Parathyroid adenoma (tissue), 2 donors: Measurements from ENCODE around the gene ATP5PO.

Experiments used
- H2AFZ ChIP-seq: fragments of 300-600 bp; sonication (generic); one replicate; pipeline ENCODE4 v1.7.0; 2017; ENCODE audit warnings: antibody characterized with exemption, mild to moderate bottlenecking
- H3K27ac ChIP-seq: fragments of 300-600 bp; sonication (generic); one replicate; pipeline ENCODE4 v1.7.0; 2017
- H3K27me3 ChIP-seq: fragments of 300-600 bp; sonication (generic); one replicate; pipeline ENCODE4 v1.7.0; 2017; ENCODE audit warnings: low read length; ENCODE audit not compliant: control insufficient read depth, insufficient read depth
- H3K36me3 ChIP-seq: fragments of 300-600 bp; sonication (generic); one replicate; pipeline ENCODE4 v1.7.0; 2017; ENCODE audit warnings: low read length; ENCODE audit not compliant: control insufficient read depth, insufficient read depth
- H3K4me1 ChIP-seq: fragments of 300-600 bp; sonication (generic); one replicate; pipeline ENCODE4 v1.7.0; 2017; ENCODE audit warnings: control low read depth
- H3K4me2 ChIP-seq: fragments of 300-600 bp; sonication (generic); one replicate; pipeline ENCODE4 v1.7.0; 2017; ENCODE audit warnings: low read length
- H3K4me3 ChIP-seq: fragments of 300-600 bp; sonication (generic); one replicate; pipeline ENCODE4 v1.7.0; 2017; ENCODE audit warnings: low read depth, low read length
- H3K79me2 ChIP-seq: fragments of 300-600 bp; sonication (generic); one replicate; pipeline ENCODE4 v1.7.0; 2017; ENCODE audit warnings: control low read depth
- H3K9ac ChIP-seq: fragments of 300-600 bp; sonication (generic); one replicate; pipeline ENCODE4 v1.7.0; 2017; ENCODE audit warnings: mild to moderate bottlenecking
- H3K9me3 ChIP-seq: fragments of 300-600 bp; sonication (generic); one replicate; pipeline ENCODE4 v1.7.0; 2017; ENCODE audit warnings: low read length; ENCODE audit not compliant: control insufficient read depth
- CTCF ChIP-seq: fragments of 300-600 bp; sonication (generic); IDR thresholded peaks from one replicate; pipeline ENCODE4 v1.7.0; 2017; ENCODE audit warnings: antibody characterized with exemption, mild to moderate bottlenecking
- donor health status: primary hyperparathyroidism.

The ATP5PO gene

GRCh38 chr21:33878824-33879223 lies 36.8 kb downstream of the ATP5PO start:
- H3K4me3 ChIP-seq = no peak overlapping the region
- no peak overlapping the region for H2AFZ ChIP-seq
- H3K36me3 ChIP-seq = no peaks in the 10 kb centered on the region
- H3K79me2 ChIP-seq = no peaks in the 10 kb centered on the region
- no peak overlapping the region for H3K9ac ChIP-seq
- H3K4me2 ChIP-seq = no peak overlapping the region
- TF ChIP-seq CTCF = no peak
- no peaks in the 10 kb centered on the region for H3K9me3 ChIP-seq
- no peaks in the 10 kb centered on the region for H3K4me1 ChIP-seq
- H3K27ac ChIP-seq = no peak overlapping the region
- H3K27me3 ChIP-seq = no peaks in the 10 kb centered on the region

GRCh38 chr21:33875026-33875695 lies 40.4 kb downstream of the ATP5PO start:
- Histone ChIP-seq H3K9me3 (no peaks in the 10 kb centered on the region), H3K27me3 (no peaks in the 10 kb centered on the region), H3K9ac (no peak overlapping the region), H3K27ac (no peak overlapping the region), H3K79me2 (no peaks in the 10 kb centered on the region), H3K4me2 (no peak overlapping the region), H3K4me3 (no peak overlapping the region), H3K4me1 (no peaks in the 10 kb centered on the region), H3K36me3 (no peaks in the 10 kb centered on the region), H2AFZ (no peak overlapping the region)
- no peak for TF ChIP-seq CTCF

GRCh38 chr21:33874161-33874560 lies 41.4 kb downstream of the ATP5PO start:
- no peak overlapping the region for H2AFZ ChIP-seq
- H3K4me3 ChIP-seq = no peak overlapping the region
- no peak for TF ChIP-seq CTCF
- no peaks in the 10 kb centered on the region for H3K36me3 ChIP-seq
- no peaks in the 10 kb centered on the region for H3K4me1 ChIP-seq
- H3K79me2 ChIP-seq = no peaks in the 10 kb centered on the region
- H3K27me3 ChIP-seq = no peaks in the 10 kb centered on the region
- no peak overlapping the region for H3K27ac ChIP-seq
- no peak overlapping the region for H3K4me2 ChIP-seq
- H3K9me3 ChIP-seq = no peaks in the 10 kb centered on the region
- no peak overlapping the region for H3K9ac ChIP-seq

- no peak overlapping the region for H3K27ac ChIP-seq
- H3K4me3 ChIP-seq = no peak overlapping the region
- no peak overlapping the region for H3K9ac ChIP-seq
- no peak for TF ChIP-seq CTCF
- H2AFZ ChIP-seq = no peak overlapping the region
- no peaks in the 10 kb centered on the region for H3K27me3 ChIP-seq
- H3K36me3 ChIP-seq = no peaks in the 10 kb centered on the region
- no peaks in the 10 kb centered on the region for H3K4me1 ChIP-seq
- no peaks in the 10 kb centered on the region for H3K9me3 ChIP-seq
- H3K79me2 ChIP-seq = no peaks in the 10 kb centered on the region
- no peak overlapping the region for H3K4me2 ChIP-seq
Observed at GRCh38 chr21:33872881-33873515, 42.6 kb downstream of the ATP5PO start.

GRCh38 chr21:33871171-33871570 lies 44.4 kb downstream of the ATP5PO start:
- H3K9ac ChIP-seq = no peak overlapping the region
- TF ChIP-seq CTCF = no peak
- no peaks in the 10 kb centered on the region for H3K79me2 ChIP-seq
- H3K9me3 ChIP-seq = no peaks in the 10 kb centered on the region
- no peaks in the 10 kb centered on the region for H3K36me3 ChIP-seq
- no peak overlapping the region for H3K4me3 ChIP-seq
- H3K27me3 ChIP-seq = no peaks in the 10 kb centered on the region
- H3K27ac ChIP-seq = no peak overlapping the region
- H3K4me1 ChIP-seq = no peaks in the 10 kb centered on the region
- no peak overlapping the region for H2AFZ ChIP-seq
- H3K4me2 ChIP-seq = no peak overlapping the region
